Gastroesophageal sphincter (tissue), 3 donors: Measurements from ENCODE around the gene PGBD5.

Experiments
- POLR2A ChIP-seq, 2 donors: fragments of 450-650 bp; IDR thresholded peaks; one replicate each; pipeline ENCODE4 v1.6.1; 2017; ENCODE audit warnings: antibody characterized with exemption in 2 of 2, mild to moderate bottlenecking in 2 of 2, moderate library complexity in 1 of 2
- TF ChIP-seq, protein P1 (sequence below), 4 experiments: fragments of 200-600 bp in 2 of 4; fragments of 450-650 bp in 2 of 4; sonication (generic) in 1 of 4; IDR thresholded peaks; one replicate each; pipeline ENCODE4 v1.5.1; 2017 to 2019; ENCODE audit warnings: antibody characterized with exemption in 4 of 4, mild to moderate bottlenecking in 2 of 4, moderate library complexity in 2 of 4

- TF ChIP-seq POLR2A (IDR thresholded peaks at IDR 0.05): no peak
- TF ChIP-seq, protein P1, sequence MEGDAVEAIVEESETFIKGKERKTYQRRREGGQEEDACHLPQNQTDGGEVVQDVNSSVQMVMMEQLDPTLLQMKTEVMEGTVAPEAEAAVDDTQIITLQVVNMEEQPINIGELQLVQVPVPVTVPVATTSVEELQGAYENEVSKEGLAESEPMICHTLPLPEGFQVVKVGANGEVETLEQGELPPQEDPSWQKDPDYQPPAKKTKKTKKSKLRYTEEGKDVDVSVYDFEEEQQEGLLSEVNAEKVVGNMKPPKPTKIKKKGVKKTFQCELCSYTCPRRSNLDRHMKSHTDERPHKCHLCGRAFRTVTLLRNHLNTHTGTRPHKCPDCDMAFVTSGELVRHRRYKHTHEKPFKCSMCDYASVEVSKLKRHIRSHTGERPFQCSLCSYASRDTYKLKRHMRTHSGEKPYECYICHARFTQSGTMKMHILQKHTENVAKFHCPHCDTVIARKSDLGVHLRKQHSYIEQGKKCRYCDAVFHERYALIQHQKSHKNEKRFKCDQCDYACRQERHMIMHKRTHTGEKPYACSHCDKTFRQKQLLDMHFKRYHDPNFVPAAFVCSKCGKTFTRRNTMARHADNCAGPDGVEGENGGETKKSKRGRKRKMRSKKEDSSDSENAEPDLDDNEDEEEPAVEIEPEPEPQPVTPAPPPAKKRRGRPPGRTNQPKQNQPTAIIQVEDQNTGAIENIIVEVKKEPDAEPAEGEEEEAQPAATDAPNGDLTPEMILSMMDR (IDR thresholded peaks at IDR 0.05): no peak
These were observed 41.0 kb downstream of the PGBD5 start for GRCh38 chr1:230385158-230385450.
